Ovary (tissue), 3 donors: Measurements from ENCODE around the gene CFAP20DC.

ENCODE experiments used
- CTCF ChIP-seq, 3 donors: fragments of 450-650 bp in 2 of 3; fragments of 200-600 bp in 1 of 3; IDR thresholded peaks; one replicate each; pipeline versions ENCODE4 v1.5.1 to v1.8.0; 2016 to 2022; ENCODE audit warnings: antibody characterized with exemption in 3 of 3, mild to moderate bottlenecking in 1 of 3
- EP300 ChIP-seq: sonication (generic); formaldehyde crosslinking; IDR thresholded peaks from one replicate; pipeline ENCODE4 v1.6.1; 2017; ENCODE audit warnings: antibody characterized with exemption
- donor health status: DM: no; HTN: no; CAD: no.

DNA sequence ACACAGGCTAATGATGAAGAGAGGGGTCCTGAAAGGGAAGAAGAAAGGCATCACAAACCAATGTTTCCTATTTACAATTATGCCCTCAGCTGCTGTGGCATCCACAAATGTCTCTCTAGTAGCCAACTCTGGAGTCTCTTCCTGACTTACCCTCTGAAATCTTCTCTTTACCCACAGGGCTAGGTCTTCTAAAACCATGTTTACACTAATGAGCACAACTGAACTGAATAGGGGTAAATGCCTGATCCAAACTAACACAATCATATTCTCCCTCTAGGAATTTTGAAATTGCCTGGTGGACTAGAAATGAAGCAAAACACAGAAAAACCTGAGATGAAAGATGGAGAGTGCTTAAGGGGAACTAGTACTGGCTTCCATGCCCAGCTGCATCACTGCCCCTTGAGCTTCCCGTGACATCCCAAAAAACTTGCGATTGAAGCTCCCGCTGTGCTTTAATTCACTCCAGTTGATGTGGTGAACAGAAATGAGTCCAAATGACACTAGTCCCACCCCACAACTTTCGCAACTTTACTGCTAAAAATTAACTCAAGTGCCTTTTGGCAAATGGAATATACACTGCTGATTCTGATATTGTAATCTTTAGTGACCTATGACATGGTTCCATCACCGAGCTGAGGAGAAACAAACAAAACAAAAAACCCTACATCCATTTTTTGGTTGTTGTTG is 32.8 kb downstream of the CFAP20DC start:
- TF ChIP-seq EP300 (no peak), CTCF (IDR thresholded peaks at IDR 0.05) (no peak)
